Stimulated activated CD4-positive, alpha-beta T cell treated with anti-CD3 and anti-CD28 coated beads, Interleukin-1b, Interleukin-23, amount 100 ng/mL, for 1 hour (primary cell): ENCODE data around the gene ADGRG1.
A peak's percentile ranks its signal among the peaks of the same experiment; 100 is the strongest.

ENCODE experiments used
- DNase-seq, 2 donors: peaks; one replicate each; pipeline ENCODE4 v3.0.0-alpha.2; 2020; ENCODE audit warnings: low read depth in 2 of 2

The ADGRG1 gene

DNA sequence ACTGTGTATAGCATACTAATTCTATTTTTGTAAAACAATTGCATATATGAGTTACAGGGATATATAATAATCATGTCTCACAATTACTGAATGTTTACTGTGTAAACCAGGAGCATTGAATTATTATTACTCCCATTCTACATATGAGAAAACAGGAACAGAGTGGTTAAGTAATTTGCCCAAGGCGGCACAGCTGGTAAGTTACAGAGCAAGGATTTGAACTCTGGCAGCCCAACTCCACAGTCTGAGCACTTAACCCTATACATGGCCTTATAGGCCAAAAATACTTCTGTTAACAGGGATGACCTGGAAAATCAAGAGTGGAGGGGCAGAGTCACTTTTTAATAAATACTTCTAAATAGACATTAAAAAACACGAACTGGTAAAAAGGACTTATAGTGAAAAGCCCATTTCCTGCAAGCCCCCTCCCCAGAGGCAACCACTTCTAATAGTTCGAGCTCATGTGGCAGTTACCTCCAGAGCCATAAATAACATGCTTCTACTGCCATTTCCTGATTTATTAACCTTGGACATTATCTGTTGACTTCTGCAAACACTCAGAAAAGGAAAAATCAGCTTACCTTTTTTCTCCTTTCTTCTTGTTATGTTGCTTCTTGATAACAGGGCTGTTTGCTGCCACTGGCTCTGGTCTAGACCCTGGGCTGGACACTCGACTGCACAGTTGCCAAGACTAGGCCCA, 22.1 kb upstream of the ADGRG1 start:
- DNase-seq, result no peak

DNA sequence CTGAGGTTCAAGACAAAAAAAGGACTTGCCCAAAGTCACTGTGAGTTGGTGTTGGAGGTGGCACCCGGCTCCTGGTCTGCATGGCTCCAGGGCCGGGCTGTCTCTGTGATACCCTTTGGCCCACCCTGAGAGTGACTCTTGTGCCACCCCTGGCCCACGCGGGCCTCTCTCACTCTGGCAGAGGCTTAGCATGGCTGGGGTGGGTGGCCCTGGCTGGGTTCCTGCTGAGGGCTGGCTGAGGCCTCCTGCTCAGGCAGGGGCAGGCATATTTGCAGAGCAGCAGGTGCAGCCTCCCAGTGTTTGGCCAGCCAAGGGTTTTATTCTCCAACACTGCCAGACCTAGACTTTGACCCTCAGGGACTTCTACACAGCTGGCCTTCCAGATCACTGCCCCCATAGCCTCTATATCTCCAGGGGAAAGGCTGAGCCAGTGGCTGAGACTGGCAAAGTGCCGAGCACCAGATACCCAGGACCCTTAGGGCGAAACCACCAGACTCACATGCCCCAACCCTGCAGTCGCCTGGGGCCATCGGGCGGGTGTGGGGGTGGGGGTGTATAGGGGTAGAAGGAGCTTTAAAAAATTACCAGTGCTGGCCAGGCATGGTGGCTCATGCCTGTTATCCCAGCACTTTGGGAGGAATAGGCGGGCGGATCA, 21.5 kb upstream of the ADGRG1 start:
- no peak for DNase-seq

DNA sequence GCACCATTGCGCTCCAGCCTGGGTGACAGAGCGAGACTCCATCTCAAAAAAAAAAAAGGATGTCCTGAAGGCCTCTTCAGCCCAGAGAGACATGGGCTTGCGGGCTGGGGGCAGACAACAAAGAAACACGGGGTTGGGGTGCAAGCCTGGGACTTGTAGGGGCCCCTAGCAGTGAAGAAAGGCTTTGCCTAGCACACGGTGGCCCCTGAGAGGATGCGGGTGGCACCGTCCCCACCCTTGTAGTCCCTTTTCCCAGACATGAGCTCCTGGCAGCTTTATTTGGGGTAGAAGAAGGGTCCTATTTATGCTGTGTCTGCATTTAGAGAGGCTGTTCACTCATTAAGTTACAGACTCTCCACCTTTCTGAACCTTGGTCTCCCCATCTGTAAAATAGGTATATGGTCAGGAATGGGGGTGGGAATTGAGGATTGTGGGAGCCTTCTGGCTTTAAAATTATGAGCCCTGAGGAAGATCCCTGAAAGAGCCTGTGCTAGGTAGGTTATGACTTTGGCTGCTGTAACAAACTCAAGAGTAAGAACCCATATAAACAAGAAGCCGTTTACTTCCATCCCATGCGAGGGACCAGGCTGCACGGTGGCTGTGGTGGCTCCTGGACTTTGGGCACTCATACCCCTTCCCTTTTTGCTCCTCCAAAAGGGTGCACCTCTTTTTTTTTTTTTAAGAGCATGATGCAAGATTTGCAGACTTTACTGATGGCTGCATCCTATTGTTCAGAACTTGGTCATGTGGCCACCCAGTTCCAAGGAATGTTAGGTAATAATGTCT, 20.6 kb upstream of the ADGRG1 start:
- no peak for DNase-seq

- DNase-seq, result no peak
These were observed 19.8 kb upstream of the ADGRG1 start for GRCh38 chr16:57608462-57609113.

DNA sequence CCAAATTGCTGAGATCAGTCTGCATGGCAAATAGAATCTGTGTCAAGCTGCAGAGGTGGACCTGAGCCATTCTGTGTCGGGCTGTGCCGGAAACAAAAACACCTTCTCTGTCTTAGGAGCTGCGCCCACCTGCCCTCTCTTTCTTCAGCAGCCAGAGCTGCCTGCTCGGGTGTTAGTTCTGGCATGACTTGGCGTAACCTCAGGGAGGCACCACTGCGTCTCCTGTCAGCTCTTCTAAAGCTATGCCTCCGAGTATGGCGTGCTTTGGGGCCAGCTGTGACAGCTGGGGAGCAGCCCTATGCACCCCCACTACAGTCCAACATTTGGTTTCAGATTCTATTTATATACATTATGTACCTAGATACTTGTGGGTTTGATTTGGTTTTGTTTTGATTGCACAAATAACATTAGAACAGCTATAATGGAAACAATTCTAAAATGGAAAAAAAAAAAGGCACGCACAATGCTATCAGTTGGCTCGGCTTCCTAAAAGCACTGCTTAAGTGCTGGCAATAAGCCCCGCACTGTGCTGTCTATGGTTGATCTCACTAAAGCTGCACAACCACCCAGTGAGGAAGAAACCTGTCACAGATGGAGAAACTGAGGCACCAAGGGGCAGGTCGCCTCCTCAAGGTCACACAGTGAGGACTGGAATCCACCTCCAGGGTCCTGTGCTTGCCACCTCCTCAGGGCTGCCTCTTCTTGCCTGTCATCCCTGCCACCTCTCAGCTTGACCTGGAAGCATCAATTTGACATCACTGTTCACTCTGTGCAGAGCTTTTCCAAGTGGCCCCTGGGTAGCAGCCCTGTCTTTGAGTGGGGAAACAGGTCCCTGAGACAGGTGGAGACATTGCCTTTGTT, 18.7 kb upstream of the ADGRG1 start:
- peak in 1 of 2 donors; percentile 34 for DNase-seq

DNA sequence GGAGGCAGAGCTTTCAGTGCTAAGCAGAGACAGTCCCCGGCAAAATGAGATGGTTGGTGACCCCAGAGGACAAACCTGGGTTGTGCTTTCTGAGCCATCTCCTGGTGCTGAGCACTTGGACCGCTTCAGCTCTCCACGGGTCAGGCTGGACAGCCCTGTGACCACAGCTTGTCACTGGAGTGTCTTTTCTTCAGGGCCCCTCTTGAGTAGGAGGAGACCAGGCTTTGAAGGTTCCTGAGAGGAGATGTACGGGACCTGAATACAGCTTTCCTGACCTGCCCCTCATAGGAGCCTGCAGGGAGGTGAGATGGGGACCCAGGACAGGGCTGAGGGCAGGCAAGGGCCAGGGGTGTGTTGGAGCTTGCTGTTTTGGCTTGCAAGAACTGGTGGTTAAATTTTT, 17.8 kb upstream of the ADGRG1 start:
- DNase-seq, result no peak

GRCh38 chr16:57611181-57611580, 17.2 kb upstream of the ADGRG1 start:
- no peak for DNase-seq

DNA sequence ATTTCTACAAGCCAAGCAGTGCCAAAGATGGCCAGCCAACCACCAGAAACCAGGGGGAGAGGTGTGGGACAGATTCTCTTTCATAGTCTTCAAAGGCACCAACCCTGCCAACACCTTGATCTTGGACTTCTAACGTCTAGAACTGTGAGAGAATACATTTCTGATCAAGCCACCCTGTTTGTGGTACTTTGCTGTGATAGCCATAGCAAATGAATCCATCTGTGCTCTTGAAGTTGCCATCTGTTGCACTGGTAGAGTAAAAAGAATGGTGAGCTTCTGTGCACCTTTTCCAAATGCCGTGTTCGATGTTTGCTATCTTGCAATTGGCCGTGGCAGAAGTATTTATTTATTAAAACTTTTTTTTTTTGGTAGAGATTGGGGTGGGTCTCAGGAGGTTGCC, 16.7 kb upstream of the ADGRG1 start:
- no peak for DNase-seq

DNA sequence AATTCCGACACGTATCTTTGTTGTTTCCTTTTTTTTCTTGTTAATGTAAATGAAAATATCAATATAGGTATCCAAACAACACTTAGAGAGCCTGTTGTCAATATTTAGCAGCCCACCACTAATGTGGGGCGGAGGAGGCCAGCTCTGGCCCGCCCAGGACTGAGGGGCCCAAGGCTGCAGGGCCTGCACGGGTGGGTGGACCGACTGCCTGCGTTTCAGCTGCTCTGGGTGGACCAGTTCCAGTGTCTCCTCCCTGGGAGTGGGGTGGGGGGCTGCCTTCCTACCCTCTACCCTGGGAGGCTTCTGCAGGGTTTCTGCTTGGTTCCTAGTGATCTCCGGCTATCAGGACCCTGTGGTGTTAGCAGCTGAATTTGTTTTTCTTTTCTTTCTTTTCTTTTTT, 15.9 kb upstream of the ADGRG1 start:
- no peak for DNase-seq

DNA sequence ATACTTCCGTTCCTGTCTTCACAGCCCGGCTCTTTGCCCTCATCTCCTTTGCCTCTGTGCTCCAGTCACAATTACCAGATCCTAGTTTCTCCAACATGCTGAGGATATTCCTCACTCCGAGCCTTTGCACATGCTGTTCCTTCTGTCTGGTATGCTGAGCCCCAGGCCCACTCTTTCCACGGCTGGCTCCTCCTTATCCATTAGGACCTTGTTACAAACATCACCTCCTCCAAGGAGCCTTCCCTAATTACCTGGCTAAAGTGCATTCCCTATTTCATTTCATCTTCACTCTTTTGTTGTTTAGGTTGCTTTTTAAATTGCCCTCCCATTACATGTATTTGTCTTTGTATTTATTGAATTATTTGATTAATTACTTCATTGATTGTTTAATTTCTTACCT, 14.9 kb upstream of the ADGRG1 start:
- no peak for DNase-seq

DNA sequence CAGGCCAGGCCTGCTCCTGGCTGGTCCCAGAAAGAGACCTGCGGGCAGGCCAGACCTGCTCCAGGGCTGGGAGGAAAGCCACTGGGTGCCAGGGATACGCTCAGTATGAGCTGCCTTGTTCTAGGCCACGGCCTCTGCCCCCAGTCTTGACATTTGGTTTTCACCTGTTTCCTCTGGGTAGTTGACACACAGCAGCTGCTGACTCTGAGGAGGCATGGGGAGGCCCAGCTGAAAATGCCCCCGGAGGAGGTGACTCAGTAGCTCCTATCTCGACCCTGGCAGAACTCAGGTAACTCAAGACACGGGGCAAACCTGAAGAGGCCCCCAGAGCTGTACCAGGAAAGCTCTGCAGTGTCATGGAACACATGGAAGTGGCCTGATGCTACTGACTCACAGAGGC, 13.9 kb upstream of the ADGRG1 start:
- DNase-seq, result no peak

DNA sequence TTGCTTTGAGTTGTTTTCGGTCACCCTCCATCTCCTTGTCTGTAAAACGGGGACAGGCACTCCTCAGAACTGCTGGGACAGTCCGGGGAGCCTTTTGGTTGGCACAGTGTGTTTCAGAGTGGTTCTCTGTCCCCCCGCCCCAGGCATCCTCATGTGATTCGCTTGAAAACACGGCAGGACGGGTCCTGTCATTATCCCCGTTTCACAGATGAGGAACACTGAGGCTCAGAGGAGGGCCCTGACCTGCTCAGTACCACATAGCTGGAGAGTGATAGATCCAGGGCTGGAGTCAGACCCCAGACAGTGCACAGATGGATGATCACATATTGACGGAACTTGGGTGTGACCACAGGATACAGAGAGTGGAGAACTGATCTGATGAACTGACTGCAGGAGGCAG, 13.5 kb upstream of the ADGRG1 start:
- DNase-seq, result no peak

GRCh38 chr16:57615813-57616212, 12.6 kb upstream of the ADGRG1 start:
- no peak for DNase-seq

GRCh38 chr16:57616241-57616640, 12.2 kb upstream of the ADGRG1 start:
- DNase-seq, result no peak

- DNase-seq, result no peak
These were observed 11.6 kb upstream of the ADGRG1 start for GRCh38 chr16:57616876-57617275.

DNA sequence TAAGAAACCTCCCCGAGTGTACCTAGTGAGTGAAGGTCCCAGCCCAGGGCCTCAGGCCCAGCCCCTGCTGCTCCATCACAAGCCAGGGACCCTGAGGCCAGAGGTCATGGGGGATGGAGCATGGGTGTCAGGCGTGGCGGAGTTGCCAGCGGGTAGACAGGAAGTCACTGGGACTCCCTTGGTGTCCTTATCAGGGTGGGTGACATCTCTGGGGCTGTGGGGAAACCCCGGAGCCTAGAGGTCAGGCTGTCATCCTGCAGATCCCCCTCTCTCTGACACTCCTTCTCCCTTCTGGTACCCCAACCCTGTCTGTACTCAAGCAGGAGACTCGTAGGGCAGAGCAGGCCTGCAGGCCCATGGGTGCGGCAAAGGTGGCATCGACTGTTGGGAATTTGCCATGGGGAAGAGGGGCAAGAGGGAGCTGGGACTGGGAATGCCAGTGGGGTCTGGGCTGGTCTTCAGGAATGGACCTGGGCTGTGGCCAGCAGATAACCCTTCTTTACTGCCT, 10.8 kb upstream of the ADGRG1 start:
- no peak for DNase-seq

- no peak for DNase-seq
These were observed 9.9 kb upstream of the ADGRG1 start for GRCh38 chr16:57618296-57619132.

DNA sequence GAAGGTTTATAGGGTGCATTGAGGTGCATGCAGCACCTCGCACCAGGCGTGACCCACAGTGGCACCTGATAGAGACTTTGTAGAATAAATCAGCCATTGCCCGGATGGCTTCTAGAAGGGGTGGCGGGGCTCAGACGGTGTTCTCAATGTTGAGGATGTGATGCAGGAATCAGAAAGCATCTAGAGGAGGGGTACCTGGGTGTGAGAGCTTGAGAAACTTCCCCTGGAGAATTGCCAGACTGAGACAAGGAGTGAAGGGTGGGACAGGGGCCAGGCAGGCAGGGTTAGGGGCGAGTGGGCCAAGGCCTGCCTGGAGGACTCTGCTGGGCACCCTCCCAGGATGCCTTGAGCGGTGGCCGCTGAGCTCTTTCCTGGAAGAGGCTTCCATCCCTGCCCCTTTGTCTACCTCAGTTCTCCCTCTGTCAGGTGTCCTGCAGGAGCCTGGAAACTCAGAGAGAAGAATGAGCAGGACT, 9.3 kb upstream of the ADGRG1 start:
- no peak for DNase-seq

- DNase-seq, result no peak
These were observed 8.7 kb upstream of the ADGRG1 start for GRCh38 chr16:57619606-57620334.
